HG02642 (cell line): ENCODE results near the gene TRAPPC3L.

Experiments
- ATAC-seq: cut with Tn5 transposase; IDR thresholded peaks from one replicate; pipeline ENCODE4 v1.9.1; 2021; ENCODE audit warnings: mild to moderate bottlenecking; ENCODE audit not compliant: unreplicated experiment, poor library complexity

The TRAPPC3L gene

DNA sequence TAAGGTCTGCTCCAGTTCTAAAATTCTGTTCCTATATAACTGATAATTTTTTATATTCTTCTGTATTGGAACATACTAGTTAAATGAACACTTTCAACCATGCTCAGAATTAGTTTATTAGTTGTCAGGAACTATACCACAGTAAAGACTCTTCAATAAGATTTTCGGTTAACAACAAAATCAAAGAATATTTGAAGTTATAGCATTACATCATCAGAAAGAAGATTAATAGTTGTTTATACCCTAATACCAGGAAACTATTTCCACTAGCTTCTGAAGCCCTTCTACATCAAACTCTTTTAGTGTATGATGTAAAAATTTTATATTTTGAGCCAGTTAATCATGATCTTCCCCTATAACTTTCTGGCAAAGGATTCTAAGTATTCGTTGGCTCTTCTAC is 14.6 kb upstream of the TRAPPC3L start:
- no peak for ATAC-seq

DNA sequence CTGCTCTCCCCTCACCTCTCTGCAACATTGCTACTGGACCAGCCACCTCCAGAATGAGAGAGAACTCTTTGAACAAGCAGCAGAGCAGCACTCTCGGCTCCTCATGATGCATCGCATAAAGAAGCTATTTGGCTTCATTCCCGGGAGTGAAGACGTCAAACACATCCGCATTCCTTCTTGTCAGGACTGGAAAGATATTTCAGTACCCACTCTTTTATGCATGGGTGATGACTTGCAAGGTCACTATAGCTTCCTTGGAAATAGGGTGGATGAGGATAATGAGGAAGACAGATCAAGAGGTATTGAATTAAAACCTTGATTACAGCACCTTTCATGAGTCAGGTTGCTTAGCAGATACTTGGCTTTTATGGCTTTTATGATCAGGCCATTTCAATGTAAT is 12.4 kb upstream of the TRAPPC3L start:
- ATAC-seq = no peak

DNA sequence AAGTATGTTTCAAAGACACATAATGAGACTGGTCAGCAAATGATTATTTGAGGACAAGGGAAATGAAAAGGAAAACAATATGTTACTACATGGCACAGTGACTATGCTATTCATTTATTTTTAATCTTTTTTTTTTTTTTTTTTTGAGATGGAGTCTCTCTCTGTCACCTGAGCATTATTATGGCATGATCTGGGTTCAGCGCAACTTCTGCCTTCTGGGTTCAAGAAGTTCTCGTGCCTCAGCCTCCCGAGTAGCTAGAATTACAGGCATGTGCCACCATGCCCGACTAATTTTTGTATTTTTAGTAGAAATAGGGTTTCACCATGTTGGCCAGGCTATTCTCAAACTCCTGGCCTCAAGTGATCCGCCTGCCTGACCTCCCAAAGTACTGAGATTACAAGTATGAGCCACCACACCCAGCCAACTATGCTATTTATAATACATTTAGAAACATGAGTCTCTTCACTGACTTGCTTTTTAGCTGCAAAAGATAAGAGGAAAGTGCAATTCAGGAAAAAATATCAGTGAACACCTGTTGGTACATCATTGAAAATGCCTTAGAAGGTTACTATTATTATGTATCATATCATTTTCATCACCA is 11.4 kb upstream of the TRAPPC3L start:
- no peak for ATAC-seq

DNA sequence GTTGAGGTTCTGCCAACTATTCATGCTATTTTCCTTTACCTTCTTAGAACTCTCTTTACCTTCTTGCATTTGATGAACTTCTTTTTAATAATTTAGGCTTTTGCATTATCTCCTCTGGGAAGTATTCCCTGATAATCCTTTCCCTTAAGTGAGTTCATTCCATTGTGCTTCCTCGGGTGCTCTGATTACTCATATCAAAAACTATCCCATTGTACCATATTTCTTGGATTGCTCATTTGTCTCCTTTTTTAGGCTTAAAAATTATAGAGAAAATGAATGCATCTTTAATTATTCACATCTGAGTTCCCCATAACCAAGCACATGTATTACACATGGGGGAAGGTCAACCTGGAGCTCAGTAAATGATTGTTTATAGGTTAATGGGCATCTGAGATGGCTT is 10.6 kb upstream of the TRAPPC3L start:
- ATAC-seq = no peak

DNA sequence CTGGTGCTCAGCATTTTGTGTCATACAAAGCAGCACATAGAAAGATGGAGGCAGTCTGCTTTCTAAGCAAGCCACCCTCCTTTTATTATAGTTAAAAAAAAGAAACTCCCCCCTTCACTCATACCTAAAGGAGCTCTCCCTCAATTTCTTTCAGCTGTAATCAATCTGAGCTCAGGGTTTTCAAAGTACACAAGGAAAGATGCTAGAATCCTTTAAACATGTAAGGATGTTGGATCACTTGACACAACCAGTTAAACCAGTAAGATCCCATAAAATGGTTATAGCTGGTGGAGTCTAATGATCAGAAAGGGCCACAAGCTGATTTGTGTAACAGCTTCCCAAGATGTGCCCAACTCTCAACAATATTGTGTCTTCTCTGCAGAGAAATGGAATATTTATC is 8.0 kb upstream of the TRAPPC3L start, which contains the start of gene CALHM4:
Gene CALHM4 (plus strand): TSS at position 301 of the 400 bp plus-strand sequence. CDS start 43 bp downstream, at position 344.
- ATAC-seq = no peak

DNA sequence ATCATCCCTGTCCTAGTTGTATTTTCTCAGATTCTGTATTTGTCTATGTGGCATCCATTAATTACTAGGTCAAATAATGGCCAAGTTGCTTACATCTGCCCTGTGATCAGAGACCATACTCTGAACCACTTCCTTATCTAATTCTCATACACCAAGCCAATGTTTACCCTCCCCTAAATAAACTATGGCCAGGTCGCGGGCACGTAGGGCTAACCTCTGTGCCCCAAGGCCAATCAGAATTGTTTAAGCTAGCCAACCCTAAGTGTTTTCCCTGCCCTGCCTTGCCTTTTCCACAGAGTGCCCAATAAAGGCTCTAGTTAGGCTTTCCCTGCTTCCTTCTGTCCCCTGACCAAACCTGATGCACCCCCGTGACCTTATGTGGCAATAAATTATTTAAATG is 5.3 kb upstream of the TRAPPC3L start:
- no peak for ATAC-seq

DNA sequence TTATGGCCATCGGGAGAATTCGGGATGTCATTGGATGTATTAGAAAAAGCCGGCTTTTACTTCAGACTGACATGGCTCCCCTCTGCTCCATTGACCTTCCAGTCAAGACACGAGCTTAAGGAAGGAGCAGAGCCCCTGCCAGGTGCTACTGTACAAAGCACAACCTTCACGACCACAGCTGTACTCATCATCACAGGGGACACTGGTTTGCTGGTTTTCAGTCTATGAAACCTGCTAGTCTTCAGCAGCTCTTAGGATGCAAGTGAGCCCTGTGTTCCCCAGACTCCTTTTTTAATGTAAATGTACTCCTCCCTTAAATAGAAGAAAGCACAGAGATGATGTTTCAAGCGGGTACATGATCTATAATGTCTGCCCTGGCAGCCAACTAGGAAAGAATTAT is 1.9 kb upstream of the TRAPPC3L start:
- ATAC-seq = no peak

DNA sequence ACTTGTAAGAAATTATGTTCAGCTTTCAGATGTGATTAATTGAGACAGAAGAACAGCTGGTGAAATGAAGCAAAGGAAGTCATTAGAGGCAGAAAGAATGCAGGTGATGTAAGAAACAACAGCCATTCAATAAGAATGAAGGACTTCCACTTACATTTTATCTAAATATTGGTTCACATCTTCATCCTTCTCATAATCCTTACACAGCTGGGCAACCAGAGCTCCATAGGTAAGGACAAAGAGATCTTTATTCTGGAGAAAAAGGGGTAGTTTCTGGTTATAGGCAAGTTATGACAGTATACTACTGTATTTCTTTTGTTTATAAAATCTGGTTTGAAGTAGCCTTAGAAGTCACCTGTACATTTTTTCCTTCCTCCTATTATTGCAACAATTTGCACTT is 2.3 kb downstream of the TRAPPC3L start:
- no peak for ATAC-seq

DNA sequence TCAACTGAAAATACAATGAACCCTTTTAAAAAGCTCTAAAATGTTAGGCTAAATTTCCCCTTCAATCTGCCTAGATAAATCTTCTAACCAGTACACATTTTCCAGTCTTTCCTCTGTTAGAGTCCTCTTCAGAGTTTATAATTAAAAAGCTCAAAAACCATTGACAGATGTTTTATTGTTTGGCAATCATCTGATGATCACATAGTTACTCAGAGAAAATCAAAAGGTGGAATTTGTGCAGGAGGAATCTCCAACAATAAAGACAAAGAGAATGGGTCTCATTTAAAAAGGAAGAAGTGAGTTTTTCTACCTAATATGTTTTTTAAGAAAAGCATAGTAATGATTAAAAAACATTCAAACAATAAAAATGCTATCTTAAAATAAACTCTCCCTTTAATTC is 3.1 kb downstream of the TRAPPC3L start:
- ATAC-seq = no peak

DNA sequence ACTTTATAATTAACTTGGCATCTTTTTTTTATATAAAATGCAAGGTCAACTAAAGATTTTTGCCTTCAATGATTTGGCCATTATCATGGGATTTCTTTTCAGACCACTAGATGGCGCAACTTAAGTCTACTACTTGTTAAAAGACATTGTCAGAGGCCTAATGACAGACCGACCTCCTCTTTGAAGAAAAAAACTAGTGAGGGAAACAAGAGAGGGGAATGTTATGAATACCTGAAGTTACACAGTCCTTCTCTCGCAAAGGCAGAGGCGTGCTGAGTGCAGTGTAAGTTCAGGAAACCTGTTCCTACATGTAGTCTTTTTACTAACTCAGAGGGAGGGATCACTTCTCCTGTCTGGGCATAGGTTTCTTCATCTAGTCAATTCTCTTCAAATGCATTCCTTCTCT is 9.3 kb downstream of the TRAPPC3L start:
- no peak for ATAC-seq

DNA sequence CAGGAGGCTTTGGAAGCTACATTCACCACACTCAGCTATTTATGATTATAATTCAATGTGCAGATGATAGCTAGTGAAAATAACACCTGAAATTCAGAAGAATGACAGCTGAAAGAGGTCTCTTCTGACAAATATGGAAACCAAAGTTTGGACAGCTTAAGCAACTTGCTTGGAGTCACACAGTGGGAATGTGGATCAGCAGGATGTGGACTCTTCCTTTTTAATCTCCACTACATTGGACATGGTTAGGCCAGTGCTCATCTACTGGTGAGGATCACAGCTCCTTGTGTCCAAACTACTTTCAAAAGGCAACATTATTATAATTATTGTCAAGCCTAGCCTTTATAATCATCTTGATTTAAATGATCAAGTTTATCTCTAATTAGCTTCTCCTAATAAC is 10.4 kb downstream of the TRAPPC3L start:
- no peak for ATAC-seq

DNA sequence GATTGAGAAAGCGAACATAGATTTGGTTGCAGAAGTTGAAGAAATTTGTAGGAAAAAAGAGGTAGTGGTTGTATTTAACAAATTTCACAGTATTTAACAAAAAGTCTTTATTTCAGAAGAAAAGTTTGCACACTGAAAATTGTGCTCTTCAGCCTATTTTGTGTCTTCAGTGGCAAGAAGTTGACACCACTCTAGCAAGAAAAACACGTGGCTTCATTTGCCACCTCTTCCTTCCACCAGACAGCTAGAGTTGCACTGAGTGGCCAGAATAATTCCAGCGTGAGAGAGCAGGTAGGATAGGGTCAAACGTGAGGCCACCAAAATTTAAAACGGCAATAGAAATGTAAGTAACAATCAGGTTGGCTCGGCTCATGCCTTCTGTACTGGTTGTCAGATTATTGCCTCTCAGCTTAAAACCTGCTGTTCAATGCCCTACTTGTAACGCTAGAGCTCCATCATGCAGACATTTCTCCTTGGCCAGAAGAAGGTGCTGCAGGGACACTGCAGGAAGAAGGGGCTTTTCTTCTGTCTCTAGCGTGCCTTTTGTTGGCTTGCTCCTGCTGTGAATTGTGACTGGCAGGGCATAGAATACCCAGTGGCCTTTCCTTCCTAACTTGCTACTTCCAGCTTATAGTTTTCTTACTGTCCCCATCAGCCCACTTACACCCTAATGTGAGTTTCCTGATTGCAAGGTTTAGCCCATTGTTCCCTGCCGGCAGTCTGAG is 12.1 kb downstream of the TRAPPC3L start:
- no peak for ATAC-seq

DNA sequence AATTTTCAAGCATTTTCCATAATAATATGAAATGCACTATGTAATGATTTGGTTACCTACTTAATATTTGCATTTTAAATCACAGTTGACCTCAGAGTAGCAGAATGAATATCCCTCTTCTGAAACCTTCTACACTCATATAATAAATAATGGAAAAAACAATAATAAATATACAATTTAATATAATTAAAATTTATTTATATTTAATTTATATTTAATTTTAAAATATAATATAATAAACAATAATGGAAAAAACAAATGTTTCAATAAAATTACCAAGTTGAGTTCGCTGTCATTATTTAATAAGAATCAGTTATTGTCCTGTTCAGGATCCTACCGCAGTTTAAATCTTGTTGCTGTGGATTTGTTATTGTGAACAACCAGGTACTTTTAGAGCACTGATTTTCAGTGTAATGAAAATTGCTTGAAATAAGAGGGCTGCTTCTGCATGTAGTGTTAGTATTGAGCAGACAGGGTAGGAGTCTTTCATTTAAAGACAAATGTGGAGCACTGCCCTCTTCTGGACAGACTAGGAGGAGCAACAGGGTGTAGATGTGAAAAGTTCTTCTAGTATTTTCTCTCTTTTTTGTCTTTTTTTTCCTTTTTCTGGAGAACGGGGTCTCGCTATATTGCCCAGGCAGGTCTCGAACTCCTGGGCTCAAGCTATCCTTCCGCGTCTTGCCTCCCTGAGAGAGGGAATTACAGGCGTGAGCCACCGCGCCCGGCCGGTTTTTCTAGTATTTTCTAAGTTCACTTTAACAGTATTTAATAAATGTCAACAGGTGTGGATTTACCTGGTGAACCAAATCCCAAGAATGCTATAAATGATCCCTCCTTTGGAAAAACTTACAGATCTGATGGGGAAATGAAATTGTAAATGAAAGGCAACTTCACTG is 13.6 kb downstream of the TRAPPC3L start:
- peak; percentile 80 for ATAC-seq

DNA sequence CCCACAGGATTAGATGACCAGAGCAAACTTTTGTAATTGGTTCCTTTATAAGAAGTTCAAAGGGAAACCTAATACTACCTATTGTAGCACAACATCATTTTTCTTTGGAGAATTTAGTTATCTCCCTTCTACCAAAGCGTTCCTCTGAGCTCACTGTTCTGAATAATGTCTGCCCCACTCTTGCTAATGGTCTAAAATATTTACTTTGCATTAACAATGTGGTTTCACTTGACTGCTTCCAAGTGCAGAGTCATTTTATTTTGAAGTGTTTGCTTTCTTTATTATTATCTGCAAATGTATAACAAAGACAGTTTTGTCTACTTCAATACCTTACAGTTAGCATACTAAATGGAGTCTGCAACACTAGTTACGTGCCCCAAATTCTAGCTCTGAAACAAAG is 15.0 kb downstream of the TRAPPC3L start:
- no peak for ATAC-seq

DNA sequence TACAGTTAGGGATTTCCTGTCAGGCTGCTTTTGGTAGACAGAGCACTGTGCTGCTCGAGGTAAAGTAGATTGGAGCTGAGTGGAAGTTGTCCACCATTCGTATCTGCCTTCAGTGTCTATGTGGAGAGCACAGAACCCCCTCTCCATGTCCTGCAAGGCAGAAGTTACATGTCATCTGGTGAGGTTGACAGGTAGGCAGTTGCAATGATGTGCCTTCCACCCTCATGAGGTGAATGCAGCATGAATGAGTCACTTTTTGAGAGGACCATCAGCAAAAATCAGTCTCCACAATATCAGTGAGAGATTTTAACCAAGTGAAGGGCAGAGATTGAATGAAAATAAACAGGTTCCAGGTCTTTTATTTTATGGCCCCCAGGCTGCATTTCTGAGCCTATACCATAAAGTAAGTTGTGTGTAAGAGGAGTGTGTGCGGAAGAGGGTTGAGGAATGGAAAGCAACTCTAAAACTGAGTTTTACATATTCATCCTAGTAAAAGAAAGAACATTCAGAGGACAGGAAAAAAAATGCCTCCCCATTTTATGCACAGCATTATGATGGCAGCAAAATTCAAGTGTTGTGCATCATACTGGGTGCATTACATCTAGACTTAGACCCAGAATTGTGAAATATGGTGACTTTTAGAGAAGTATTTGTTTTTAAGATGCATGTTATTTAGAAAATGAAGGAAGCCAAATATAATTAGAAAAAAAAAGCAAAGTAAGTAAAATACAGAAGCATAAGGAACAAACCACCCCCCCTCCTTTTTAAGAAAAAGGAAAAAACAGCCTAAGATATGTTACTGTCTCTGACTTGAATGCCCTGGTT is 15.8 kb downstream of the TRAPPC3L start:
- no peak for ATAC-seq

DNA sequence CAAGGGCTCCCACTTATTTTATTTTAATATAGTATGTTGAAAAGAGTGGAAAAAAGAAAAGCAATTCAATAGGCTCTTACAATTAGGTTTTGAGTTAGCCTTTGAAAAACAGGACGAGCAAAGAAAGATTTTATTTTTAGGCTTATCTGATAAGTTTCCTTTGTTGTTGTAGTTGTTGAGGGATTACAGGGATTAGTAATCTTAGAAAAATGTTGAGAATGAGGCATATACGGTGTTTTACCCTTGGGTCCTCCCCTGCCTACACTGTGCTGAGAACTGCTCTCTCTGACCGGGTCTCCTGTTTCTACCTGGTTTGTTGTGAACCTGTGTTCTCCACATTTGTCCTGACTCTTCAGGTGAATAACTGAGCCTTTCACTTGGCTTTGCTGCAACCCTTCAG is 16.7 kb downstream of the TRAPPC3L start:
- no peak for ATAC-seq

DNA sequence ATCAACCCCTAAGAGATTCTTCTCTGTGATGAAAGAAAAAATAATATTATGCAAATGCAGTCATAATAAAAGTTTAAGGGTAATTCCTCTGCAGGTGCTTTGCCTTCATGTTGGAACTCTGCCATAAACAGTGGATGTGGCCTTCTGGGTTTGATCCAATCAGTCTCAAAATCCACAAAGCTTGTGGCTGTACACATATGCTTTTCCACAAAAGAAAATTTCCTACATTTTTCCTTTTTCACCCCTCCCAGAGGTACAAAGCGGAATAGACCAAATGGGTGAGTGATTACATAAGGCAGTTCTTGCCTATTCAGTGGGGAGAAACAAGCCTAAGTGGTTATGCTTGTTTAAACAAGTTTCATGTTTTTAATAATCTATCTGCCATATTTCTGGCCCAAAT is 17.4 kb downstream of the TRAPPC3L start:
- no peak for ATAC-seq

DNA sequence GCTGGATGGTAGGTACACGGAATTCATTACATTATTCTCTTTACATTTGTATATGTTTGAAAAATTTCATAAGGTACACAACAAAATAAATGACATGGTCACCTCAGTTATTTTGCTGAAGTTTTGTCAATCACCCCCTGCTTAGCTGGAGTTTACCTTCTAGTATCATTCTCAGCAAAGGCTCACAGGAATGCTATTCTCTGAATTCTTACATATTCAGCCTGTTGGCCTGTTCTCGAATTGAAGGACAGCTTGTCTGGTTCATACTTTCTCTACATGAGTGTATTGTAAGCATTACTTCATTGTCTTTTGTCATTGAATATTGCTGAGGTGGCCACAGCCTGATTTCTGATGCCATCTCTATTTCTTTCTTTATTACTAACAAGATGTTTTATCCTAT is 21.2 kb downstream of the TRAPPC3L start:
- no peak for ATAC-seq

DNA sequence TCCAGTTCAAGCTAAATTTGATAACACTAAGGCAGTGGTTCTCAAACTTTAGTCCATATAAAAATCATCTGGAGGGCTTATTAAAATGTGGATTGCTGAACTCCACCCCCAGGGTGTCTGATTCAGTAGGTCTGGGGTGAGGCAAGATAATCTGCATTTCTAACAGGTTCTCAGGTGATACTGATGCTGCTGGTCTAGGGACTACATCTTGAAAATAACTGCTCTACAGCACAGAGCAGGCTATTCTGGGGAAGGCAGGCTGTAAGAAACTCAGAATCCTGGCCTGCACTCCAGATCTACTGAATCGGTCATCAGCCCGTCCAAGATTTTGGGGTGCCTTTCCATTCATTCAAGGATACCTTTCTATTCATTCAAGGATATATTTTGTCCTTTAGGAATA is 22.6 kb downstream of the TRAPPC3L start:
- ATAC-seq = no peak

DNA sequence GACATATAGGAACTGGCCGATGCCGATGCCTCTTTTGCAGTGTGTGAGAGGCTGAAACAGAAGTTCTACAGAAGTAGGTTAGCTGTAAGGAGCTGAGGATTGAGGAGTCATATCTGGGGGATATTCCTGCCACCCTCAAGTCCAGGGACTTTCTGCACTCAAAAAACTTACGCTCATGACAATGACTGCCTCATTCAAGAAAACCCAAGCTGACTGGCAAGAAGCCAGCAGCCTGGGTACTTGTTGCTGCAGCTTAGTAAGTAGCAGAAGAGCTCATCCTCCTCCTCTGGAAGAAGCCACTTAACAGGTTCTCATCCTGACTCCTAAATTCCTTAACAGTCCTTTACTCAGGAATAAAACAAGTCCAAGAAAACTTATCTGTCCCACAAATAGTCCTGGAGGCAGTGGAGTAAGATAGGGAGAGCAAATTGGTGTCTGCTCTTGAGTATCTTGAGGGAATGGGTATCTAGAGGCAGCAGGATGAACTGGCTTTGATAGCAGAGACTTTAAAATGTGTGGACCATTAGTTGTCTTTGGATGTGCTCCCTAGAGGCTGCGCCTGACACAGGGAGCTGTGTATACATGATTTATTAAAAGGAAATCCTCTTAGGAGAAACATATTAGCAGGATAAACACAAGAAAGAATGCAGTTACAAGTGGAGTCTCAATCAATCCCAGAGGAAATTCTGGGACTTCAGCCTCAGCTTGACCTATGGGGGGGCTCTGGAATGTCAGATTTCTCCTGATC is 26.7 kb downstream of the TRAPPC3L start:
- ATAC-seq = no peak
